ENCODE results near the gene POGZ. TPM values are rescaled to one million over a fixed set of nuclear protein-coding genes. Genes with fewer than 3 reads are reported as not detected.

POGZ gene
- total RNA-seq, 1 experiment from 2014 or later, result 102 TPM

DNA sequence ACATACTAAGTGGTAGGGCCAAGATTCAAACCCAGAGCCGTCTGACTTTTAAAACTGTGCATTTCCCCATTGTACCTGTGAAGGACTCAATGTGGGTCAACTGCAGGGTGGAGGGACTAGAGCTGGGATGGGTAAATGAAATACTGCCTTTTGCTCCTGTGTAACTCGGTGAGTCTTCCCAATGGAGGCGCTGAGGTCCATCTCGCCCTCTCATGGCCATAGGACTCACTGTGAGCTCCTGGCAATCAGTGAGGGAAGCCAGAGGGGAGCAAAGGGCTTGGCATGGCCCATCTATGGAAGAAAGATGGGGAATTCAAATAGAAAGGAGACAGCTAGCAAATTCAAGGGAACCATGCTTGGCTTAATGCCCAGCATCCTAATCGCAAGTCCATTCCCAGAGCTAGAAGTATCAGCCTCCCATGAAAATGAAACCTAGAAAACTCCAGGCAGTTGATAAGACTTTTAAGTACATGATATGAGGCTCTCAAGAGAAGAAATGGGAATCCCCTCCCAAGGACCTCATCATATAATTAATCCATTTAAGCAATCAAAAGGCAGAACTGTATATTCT lies 26.5 kb upstream of the POGZ start:
- H3K23me2 ChIP-seq (ENCODE audit: insufficient read length, low read depth, low read length, poor library complexity, severe bottlenecking), result no peaks in the 10 kb centered on the region
- H2AFZ ChIP-seq (ENCODE audit: low read length), result no peak overlapping the region
- peaks cover 1% of the 10 kb centered on the region; the same call in 1 of the 2 replicates for H3K27me3 Mint-ChIP-seq (ENCODE audit: low read depth)
- no peak overlapping the region for H3K27ac Mint-ChIP-seq
- no peak overlapping the region for H3K4me3 Mint-ChIP-seq
- H3K4me1 Mint-ChIP-seq, result 0 out of 4 replicates have a peak, but pooled peaks cover 0 to 3% of the 10 kb centered on the region in 2 experiments
- no peak overlapping the region for H3K4me2 ChIP-seq (ENCODE audit: insufficient read depth, insufficient read length, low read length)
- H3T11ph ChIP-seq (ENCODE audit: low read length), result no peak overlapping the region
- H4K8ac ChIP-seq (replicated peaks; ENCODE audit: insufficient read length, low read depth, low read length), result no peak overlapping the region
- H3K36me3 Mint-ChIP-seq (ENCODE audit: insufficient read depth in 1 of 3, low read depth in 3 of 3), result peaks cover 0 to 5% (median 0%) of the 10 kb centered on the region in 3 experiments; a peak in 2 of 7 replicates
- no peak overlapping the region for H3K4ac ChIP-seq (ENCODE audit: low read depth, low read length)
- WGBS (ENCODE audit: extremely low coverage, insufficient read length, low lambda C conversion rate), result no CpG with 5 or more reads among the region's 5 CpGs
- H2BK12ac ChIP-seq (ENCODE audit: insufficient read length, low read depth, low read length), result no peak overlapping the region
- H4K5ac ChIP-seq (ENCODE audit: insufficient read length, low read depth, low read length), result no peak overlapping the region
- H4K91ac ChIP-seq (ENCODE audit: insufficient read length, low read depth, low read length), result no peak overlapping the region
- no peaks in the 10 kb centered on the region for H3K4me1 ChIP-seq (ENCODE audit: insufficient read depth, low read length)
- H2BK120ac ChIP-seq (ENCODE audit: low read depth, low read length, poor library complexity, severe bottlenecking), result no peak overlapping the region
- no peak overlapping the region for H3K14ac ChIP-seq (ENCODE audit: insufficient read depth, low read length)
- no peaks in the 10 kb centered on the region for H4K20me1 ChIP-seq (ENCODE audit: control insufficient read depth, insufficient read depth, insufficient read length)
- H2BK15ac ChIP-seq (ENCODE audit: low read depth, low read length), result no peak overlapping the region
- H2BK5ac ChIP-seq (ENCODE audit: insufficient read length, low read length), result no peak overlapping the region
- H3K9ac ChIP-seq (ENCODE audit: extremely low read depth, insufficient read length, low read length), result no peak overlapping the region
- H3K79me1 ChIP-seq (ENCODE audit: insufficient read depth, low read depth, low read length, poor library complexity, severe bottlenecking), result no peaks in the 10 kb centered on the region
- H3K9me3 Mint-ChIP-seq, result peaks cover 4 to 6% of the 10 kb centered on the region in 2 experiments; a peak in 4 of 5 replicates
- H3K56ac ChIP-seq (ENCODE audit: insufficient read length, low read depth, low read length), result no peak overlapping the region
- no peak overlapping the region for H3K18ac ChIP-seq (ENCODE audit: insufficient read length, low read depth, low read length)
- H3K23ac ChIP-seq (ENCODE audit: insufficient read length, low read depth, low read length), result no peak overlapping the region
- TF ChIP-seq, protein P1, sequence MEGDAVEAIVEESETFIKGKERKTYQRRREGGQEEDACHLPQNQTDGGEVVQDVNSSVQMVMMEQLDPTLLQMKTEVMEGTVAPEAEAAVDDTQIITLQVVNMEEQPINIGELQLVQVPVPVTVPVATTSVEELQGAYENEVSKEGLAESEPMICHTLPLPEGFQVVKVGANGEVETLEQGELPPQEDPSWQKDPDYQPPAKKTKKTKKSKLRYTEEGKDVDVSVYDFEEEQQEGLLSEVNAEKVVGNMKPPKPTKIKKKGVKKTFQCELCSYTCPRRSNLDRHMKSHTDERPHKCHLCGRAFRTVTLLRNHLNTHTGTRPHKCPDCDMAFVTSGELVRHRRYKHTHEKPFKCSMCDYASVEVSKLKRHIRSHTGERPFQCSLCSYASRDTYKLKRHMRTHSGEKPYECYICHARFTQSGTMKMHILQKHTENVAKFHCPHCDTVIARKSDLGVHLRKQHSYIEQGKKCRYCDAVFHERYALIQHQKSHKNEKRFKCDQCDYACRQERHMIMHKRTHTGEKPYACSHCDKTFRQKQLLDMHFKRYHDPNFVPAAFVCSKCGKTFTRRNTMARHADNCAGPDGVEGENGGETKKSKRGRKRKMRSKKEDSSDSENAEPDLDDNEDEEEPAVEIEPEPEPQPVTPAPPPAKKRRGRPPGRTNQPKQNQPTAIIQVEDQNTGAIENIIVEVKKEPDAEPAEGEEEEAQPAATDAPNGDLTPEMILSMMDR (conservative IDR thresholded peaks at IDR 0.05), result peak; percentile 50; the same call in 2 of the 3 replicates
- no peak overlapping the region for H2AK5ac ChIP-seq (ENCODE audit: insufficient read length, low read length)
- H3K27ac ChIP-seq (ENCODE audit: insufficient read length, low read depth, low read length), result no peak overlapping the region
- no peaks in the 10 kb centered on the region for H3K9me3 ChIP-seq (ENCODE audit: control insufficient read depth, low read depth, low read length)
- H3K79me2 ChIP-seq (ENCODE audit: insufficient read depth, low read length), result no peaks in the 10 kb centered on the region
- no peaks in the 10 kb centered on the region for H3K27me3 ChIP-seq (ENCODE audit: insufficient read depth, low read length)
- DNase-seq, result peak; percentile 69
- H2BK20ac ChIP-seq (ENCODE audit: low read depth, low read length, poor library complexity, severe bottlenecking), result no peak overlapping the region

Measured in H9 (cell line).